GM19099 (cell line): ENCODE data around the gene SOX9.

Source experiments
- POLR2A ChIP-seq: IDR thresholded peaks from 3 replicates; pipeline ENCODE4 v1.6.1; 2011; ENCODE audit warnings: low read depth; ENCODE audit not compliant: insufficient read length; ENCODE audit errors: extremely low read depth

Gene SOX9

DNA sequence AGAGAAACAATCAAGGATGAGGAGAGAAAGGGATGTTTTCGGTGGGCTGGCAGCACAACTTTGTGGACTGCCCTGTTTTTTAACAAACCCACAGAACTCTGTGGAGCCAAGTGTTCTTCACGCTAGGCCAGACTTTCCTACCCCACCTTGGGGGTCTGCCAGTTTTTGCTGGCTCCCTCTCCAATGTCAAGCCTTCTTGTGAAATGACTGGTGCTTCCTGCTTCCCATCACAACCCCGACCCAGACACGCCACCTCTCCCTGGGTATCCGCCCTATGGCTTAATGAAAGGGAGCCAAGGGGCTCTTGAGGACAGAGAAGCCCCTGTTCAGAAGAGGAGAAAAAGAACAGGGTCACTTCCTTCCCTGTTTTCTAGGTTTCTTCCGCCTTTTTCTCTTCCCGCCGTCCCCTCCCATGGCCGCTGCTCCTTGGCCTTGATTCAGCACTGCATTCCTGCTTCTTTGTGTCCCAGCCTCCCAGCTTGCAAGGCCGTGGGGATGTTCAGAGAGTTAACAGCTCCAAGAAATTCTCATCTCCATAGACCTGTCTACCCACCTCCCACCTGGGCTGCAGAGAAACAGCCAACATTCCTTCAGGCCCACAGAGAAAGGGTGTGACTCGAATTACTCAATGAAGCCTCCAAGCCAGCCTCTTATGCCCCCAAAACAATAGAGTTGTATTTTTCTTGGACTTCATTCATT is 16.5 kb upstream of the SOX9 start:
- TF ChIP-seq POLR2A, result no peak

DNA sequence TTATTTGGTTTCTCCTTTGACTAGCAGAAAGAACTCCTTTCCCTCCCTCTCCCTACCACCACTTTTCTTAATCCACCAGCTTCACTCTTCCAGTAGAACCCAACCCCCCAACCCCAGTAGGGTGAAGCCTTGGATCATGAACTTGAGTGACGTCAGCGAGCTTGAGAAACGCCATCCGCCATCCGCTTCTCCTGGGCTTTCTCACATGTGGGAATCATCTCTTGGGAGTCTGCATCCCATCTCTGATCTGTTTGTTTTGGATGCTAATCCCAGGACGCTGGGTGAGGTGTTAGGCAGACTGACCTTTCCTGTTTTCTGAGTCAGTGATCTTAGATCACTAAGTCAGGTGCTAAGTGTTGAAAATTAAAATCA is 16.0 kb upstream of the SOX9 start:
- TF ChIP-seq POLR2A, result no peak

DNA sequence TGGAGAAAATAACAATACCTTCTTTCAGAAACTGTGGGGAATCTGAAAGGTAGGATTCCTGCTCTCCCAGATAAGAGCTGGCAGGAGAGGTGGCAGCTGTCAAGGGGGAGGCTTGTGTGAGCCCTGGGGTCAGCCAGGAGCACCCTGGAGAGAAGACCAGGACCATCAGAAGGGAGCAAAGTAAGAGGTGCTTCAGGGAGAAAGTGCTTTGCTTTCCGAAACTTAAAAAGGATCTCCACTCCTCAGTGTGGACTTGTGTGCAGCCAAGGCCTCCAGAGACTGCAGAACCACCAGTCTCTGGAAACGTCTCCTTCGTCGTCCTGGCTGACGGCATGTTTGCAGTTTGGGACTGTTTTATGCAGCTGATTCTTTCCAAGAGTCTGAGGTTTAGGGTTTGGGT is 13.7 kb upstream of the SOX9 start:
- TF ChIP-seq POLR2A, result no peak

DNA sequence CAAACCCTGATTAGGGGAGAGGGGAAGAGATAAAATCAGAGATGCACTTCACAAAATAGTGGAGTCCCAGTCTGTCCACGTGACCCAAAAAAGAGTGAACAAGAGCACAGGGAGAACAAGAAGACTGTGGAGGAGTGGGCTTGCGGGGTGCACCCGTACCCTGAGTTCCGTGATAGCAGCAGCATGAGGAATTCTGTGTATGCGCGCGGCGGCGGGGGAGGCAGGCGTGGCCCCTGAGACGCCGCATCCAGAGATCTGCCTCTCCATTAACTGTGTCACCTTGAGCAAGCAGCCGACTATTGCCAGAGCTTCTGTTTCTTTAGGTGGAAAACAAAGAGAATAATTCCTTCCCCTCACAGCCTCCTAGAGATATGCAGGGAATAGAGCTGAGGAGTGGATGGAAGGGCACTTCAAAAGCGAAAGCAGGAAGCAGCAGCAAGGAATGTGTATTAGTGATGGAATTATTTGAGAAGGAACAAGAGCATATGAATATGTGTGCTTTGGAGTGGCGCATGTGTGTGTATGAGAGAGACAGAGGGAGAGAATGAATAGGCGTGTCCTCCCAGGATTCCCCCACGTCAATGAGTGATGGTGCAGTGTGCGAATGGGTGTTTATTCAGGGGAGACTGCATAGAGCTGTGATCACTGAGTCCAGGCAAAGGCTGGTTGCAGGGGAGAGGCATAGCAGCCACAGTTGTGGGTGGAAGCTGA is 10.4 kb upstream of the SOX9 start:
- TF ChIP-seq POLR2A, result no peak

DNA sequence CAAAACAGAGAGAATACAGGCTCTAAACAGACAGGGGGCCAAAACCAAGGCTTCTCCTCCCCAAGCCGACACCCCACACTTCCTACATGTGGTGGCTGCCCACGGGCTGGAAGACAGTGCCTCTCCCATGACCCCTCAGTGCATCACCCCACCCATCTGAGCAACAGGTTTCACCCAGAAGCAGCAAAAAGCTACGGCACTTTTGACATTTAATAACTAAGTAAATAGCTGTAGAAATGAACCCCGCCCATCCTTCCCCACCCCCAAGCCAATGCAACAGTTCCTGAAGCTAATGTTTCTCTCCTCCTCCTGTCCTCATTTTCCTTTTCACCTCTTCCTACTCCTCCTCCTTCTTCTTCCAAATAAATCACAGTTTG is 9.9 kb upstream of the SOX9 start:
- no peak for TF ChIP-seq POLR2A

DNA sequence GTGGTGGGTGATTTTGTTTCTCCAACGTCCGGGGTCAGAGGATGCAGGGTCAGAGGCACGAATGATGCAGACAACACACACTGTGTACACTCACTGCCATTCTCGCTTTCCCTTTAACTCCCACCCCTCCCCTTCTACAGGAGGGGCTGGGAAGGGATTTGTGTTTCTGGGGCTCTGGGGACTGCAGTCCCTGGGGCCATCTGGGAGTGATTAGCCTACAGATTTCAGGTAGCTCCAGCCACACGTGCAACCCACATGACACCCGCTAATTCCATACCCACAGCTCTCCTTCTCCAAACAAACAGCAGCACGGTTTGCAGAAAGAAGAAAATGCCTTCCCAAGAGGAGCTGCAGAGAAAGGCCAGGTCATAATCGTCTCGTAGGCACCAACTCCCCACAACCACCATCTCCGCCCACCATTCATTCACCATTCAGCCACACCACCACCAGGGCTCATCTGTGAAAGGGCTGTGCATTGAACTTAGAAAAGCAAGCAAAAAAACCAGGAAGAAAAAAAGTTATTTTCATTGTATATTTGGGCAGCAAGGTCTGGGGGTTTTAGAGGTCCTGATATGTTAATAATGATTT is 9.4 kb upstream of the SOX9 start:
- TF ChIP-seq POLR2A, result no peak

GRCh38 chr17:72113751-72114150 is 7.1 kb upstream of the SOX9 start:
- no peak for TF ChIP-seq POLR2A

DNA sequence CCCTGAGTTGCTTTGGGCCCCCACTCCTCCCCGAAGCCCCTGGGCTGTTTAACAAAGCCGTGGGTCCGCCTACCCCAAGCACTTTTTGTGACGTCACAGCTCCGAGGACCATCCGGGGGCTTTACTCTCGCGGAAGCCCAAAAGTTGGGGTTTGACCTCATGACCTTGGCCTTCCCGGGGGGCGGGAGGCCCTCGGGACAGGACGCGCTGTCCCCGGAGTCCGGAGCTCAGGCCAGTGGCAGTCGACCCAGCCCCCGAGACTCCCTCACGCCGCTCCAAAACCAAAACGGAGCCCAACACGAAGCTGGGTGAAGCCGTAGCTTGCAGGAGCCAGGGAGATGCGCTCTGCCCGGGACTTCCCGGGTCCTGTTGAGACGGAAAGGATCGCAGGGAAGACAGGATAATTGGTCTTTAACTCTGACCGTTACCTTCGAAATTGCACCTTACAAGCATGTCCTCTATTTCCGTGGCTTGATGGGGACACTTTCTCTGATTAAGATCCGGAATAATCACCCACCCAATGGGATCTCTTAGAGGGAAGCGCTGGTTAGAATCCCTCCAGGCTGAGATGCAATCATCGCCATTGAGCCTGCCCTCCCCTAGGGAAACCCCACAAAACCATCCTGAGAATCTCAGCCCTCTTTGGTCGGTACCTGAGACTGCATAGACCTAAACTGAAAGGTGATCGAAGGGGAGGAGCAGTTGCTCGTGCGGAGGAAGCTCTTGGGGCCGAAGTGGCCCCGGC is 4.9 kb upstream of the SOX9 start:
- no peak for TF ChIP-seq POLR2A

GRCh38 chr17:72116661-72117521 is 3.9 kb upstream of the SOX9 start:
- no peak for TF ChIP-seq POLR2A

- no peak for TF ChIP-seq POLR2A
These were observed 3.1 kb upstream of the SOX9 start for GRCh38 chr17:72117535-72118334.

GRCh38 chr17:72118335-72119076 is 2.3 kb upstream of the SOX9 start:
- no peak for TF ChIP-seq POLR2A

DNA sequence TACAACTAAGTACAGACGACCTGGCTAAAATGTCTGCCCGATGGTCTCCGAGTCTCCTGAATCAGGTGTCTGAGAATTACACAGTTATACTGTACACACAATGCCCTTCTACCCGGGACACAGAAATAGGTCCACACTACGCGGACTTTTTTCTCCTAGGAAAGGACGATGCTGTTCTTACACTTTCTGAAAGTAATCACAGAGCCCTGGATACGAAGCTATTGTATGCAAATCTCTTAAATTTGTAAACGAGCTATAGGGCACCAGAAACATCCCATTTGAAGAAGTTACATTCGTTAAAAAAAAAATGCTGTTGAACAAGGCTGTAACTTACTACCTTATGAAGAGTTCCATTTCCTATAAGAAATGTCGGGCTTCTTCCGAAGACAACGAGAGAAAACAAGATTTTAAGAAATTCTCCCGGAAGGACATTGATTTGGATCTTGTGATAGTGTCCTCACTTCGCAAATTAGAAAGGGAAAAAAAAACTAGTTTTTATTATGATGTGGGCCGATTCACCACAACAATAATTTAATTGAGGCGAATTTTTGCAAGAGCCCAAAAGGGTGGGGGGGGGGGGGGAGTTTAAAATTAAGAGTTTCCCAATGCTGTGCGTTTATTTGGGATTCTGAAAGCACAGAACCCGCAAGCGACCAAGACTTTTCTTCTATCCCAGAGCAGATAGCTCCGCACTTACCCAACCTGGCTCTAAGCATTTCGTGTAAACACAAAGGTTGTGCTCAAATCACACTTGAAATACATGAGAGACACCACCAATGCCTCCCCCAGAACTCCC is 1.5 kb upstream of the SOX9 start:
- no peak for TF ChIP-seq POLR2A
